ENCODE data around the gene XDH.
A peak's percentile ranks its signal among the peaks of the same experiment; 100 is the strongest.

XDH gene

DNA sequence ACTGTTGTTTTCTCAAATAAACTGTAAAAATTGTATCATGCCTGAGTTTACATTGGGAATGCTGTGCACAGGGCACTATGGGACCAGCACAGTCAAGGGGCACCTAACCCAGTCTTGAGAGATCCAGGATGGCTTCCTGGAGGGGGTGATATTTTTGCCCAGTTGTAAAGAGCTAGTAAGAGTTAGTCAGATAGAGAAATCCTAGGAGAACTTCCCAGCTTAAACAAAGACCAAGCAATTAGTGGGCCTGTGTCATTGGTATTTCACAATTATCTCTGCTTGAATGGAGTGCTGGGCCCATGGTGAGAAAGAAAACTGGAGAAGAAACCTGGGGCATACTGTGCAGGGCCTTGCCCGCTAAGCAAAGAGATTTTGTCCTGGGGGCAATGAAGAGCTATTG lies 12.2 kb downstream of the XDH start:
- no peak for DNase-seq (ENCODE audit: low spot score)

DNA sequence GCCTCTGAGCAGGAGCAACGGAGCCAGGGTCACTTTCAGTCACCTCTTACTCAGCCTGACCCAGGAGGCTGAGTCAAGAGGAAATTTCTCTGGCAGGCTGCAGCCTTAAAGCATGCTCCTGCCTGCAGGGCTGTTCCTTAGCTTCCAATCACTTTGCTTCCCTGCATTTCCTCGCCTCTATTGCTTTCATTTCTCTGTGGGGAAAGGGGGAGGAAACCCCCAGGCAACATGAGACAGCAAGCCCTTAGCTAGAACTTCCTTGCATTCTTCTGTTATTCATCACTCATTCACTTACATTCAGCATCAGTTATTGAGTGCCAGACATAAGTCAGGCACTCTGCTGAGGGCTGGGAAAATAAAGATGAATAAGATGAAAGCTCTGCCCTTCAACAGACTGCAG lies 13.0 kb downstream of the XDH start:
- DNase-seq (ENCODE audit: low spot score): peak; percentile 88

DNA sequence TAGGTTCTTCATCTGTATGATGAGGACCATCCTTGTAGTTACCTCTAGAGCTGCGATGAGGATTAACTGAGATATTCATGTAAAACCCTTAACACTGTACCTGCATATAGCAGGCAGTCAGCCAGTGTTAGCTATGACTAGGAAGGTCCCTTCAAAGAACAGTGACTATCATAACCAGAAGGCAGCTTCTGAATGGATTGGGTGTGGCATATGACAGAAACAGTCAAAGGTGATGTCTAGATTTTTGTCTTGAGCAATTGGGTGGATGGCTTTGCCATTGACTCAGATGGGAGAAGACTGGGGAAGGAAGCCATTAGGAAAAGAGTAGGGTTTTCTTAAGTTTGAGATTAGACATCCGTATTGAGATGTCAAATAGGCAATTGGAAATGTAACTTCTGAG lies 15.7 kb downstream of the XDH start:
- DNase-seq (ENCODE audit: low spot score): no peak

DNA sequence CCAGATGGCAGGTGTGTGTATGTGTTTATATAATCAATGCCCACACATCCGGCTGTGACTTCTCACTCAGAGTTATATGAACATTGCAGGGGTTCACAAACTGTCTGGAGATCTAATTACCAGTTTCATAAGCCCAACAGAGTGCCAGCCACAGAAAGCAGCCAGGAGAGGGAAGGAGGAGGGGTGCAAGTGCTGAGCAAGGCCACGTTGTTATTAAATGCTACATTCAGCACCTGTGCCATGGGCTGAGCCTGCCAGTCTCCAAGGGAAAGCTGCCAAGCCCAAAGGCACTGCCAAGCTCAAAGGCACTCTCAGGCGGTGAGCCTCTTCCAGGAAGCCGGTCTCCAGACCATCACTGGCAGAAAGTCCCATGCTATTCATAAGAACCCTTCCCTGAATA lies 17.4 kb downstream of the XDH start:
- DNase-seq (ENCODE audit: low spot score): no peak

DNA sequence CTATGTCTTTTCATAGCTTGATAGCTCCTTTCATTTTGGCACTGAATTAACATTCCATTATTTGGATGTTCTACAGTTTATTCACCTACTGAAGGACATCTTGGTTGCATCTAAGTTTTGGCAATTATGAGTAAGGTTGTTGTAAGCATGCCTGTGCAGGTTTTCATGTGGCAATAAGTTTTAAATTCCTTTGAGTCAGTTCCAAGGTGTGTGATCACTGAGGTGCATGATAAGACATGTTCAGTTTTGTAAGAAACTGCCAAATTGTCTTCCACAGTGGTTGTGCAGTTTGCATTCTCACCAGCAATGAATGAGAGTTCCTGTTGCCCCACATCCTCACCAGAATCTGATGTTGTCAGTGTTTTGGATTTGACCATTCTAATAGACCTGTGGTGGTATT lies 24.2 kb downstream of the XDH start:
- DNase-seq (ENCODE audit: low spot score): no peak

DNA sequence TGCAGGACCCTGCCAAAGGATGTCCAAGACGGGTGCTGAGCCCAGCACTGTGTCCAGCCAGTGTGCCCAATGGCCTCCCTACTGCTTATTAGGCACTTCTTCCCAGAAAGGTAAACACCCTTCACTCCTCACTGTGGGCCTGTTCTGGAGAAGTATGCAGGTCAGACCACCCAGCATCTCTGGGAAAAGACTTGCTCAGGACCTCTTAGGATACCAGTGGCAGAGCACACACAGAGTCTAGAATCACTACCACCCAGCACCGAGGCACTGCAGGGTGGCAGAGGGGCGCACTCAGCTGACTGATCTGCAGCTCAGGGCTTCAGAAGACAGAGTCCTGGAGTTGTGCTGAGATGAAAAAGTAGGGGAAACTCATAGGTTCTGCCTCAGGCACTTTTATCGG lies 25.8 kb downstream of the XDH start:
- DNase-seq (ENCODE audit: low spot score): no peak

DNA sequence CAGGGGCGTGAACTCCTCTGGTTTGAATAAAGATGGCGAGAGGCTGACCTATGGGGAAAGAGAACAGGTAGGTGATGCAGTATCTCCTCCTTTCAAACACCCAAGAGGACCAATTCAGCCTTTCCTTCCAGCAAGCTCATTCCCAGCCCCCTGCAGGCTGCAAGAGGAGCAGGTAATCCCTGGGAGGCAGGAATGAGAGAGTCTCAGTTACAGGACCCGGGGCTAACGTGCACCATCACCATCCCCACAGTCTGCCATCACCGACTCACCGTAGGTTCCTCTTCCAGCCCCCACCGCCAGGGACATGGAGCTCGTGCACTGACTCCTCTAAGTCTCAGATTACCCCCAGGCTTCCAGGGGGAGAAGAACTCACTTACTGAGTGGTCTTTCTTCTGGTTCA lies 26.7 kb downstream of the XDH start:
- no peak for DNase-seq (ENCODE audit: low spot score)

DNA sequence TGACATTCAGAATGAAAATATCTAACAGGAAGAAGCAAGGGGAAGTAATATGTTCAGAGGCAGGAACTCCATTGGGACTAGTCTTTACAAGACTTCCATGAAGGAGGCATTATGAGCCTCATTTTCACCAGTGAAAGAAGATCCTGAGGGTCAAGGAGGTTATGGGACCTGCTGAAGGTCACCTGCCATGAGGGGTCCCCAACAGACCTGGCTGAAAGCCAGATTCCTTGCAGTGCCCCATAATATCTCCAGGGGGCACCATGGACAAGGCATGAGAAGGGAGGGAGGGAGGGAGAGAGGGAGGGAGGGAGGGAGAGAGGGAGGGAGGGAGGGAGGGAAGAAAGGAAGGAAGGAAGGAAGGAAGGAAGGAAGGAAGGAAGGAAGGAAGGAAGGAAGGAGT lies 27.9 kb downstream of the XDH start:
- no peak for DNase-seq (ENCODE audit: low spot score)

DNA sequence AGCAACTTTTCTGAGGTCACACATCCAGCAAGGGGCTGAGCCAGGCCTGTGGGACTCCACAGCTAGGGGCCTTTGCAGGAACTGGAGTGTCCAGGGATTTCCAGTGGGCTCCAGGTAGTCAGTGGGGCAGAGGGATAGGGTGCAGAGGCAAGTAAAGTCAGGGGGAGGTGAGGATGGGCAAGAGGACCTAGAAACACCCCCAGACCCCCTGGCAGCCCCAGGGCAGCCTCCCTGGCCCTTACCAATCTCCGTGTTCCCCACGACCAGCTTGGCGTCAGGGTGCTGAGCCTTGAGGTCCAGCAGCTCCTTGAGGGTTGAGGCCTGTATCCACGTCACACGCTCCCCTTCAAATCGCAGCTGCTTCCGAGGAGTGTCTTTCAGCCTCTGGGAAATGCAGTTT lies 28.4 kb downstream of the XDH start:
- DNase-seq (ENCODE audit: low spot score): no peak

DNA sequence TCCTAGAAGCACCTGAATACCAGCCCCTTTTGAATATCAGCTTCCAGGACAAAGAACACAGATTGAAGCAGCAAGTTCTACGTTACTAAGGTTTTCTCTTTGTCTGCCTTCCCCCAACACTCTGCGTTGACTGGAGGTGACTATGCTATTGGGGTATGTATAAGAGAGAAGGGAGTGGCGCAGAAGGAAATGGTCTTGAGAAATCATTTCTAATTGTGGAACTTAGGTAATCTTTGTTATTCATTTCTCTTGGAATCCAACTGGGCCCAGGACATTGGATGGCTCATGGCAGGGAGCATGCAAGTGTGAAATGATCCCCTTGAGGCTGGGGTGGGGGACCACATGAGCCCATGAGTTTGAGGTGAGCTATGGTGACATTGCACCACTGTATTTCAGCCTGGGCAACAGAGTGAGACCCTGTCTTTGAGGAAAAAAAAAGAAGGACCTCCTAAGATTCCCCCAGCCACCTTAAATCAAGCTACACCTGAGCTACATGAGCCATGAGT lies 29.7 kb downstream of the XDH start:
- peak; percentile 86 for DNase-seq (ENCODE audit: low spot score)

DNA sequence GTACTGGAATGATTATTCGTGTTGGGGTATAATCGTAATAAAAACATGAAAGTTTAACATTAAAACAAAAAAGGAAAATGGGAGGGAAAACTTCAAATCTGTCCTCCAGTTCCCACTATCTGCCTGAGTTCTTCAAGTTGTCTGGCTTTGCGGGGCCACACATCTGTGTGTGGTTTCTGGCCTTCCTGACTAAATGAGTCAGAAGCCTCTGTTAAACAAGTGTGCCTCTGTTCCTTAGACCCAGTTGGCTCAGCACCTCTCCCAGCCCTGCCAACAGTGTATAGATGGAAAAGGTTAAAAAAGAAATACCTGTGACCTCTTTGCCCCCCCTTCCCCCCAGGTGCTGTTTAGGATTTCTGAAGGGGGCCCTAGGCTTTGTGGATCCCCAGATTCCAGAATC lies 30.2 kb downstream of the XDH start:
- DNase-seq (ENCODE audit: low spot score): peak; percentile 85

DNA sequence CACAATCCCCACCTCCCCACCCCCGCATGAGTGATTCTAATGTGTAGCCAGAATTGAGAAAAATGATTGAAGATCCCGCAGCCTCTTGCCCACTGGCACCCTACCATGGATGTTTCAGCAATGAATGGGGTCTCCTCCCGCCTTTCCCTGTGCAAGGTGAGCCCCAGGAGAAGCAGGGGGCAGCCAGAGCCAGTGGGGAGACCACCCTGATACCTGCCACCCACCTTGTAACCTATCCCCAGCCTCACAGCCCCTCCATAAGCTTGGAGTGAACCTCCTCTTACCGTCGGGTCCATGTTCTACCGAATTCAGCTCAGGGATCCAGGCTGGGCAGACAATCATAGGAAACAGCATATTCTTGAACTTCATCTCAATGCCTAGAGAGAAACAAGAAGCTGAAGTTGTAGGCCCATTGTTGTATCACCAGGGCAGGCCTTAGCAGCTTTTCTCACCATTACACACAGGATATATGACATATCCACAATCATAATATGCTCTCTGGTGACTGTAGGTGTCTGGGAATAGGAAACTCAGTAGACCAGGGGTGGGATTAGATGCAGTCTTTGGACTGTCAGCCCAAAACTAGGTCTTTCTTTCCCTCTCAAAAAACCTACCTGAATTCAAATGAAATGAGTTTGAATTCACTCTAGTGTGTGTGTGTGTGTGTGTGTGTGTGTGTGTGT lies 30.9 kb downstream of the XDH start:
- no peak for DNase-seq (ENCODE audit: low spot score)

DNA sequence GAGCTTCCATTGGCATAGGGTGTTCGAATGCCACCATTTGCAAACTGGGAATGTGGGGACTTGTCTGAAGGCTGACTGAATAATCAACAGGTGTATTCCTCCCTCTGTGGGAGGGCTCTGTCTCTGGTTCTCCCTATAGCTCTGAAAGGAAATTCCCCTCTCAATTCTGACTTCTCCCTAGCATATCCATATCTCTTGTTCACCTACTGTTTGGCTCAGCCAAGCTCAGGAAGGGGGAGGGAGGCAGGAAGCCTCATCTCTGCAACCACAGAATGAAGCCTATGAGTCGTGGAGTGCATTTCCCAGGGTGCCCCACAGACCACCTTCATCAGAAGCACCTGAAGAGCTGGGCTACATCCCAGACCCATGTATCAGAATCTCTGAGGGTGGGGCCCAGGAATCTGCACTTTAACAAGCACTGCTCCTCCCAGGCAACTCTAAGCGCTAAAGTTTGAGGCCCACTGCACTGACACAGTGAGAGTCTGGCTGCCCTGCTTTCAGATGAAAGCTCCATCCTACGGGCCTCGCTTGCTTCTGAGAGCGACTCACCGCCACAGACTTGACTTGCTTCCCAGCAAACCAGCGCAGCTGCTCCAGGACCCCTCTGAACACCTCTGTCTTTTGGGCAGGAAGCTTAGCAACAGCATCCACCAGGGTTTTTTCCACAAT lies 32.0 kb downstream of the XDH start:
- no peak for DNase-seq (ENCODE audit: low spot score)

DNA sequence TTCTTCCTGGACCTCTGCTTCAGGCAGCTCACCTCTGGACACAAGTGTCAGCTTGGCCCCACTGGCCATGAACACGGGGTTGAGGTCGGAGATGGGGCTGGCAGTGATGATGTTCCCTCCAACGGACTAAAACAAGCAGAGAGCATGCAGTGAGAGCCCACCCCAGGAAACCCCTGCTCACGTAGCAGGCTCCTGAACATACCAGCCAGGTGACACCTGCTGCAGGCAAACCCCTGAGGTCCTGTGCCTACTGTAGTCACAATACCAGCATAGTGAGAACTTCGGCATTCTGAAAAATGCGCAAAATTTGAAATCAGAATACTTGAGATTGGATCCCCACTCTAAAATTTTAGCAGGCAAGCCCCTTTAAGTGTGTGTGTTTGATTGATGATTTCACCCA lies 32.9 kb downstream of the XDH start:
- DNase-seq (ENCODE audit: low spot score): no peak

DNA sequence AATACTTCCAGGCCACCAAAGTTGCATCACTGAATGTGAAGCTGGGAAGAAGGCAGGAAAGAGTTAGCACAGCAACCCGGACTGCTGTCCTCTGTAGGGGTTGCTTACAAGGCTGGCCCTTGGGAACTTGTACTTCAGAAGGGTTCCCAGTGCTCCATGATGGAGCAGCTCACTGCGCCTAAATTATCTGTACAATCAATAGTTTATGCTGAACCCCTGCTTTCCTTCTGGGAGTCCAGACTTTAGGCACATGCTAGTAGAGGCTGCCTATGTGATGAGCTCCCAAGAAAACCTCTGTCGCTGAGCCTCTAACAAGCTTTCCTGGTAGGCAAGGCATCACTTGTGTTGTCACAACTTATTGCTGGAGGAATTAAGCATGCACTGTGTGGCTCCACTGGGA lies 34.3 kb downstream of the XDH start:
- DNase-seq (ENCODE audit: low spot score): no peak

DNA sequence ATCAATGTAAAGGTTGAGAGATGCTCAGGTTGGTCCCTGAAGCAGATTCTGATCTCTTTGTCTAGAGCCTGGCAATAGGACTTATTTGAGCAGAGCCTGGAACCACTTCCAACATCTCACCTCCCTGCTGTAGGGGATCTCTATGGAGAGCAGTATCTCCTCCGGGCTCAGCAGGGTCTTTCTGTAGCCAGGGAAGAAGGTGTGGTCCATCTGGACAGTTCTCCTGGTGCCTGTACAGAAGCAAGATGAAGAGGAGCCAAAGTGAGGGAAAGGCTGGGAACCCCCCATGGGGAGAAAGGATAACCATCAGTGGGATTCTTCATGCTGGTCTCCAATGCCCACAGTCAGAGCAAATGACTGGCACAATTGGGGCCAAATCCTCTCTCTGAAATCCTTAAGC lies 34.8 kb downstream of the XDH start:
- DNase-seq (ENCODE audit: low spot score): no peak

DNA sequence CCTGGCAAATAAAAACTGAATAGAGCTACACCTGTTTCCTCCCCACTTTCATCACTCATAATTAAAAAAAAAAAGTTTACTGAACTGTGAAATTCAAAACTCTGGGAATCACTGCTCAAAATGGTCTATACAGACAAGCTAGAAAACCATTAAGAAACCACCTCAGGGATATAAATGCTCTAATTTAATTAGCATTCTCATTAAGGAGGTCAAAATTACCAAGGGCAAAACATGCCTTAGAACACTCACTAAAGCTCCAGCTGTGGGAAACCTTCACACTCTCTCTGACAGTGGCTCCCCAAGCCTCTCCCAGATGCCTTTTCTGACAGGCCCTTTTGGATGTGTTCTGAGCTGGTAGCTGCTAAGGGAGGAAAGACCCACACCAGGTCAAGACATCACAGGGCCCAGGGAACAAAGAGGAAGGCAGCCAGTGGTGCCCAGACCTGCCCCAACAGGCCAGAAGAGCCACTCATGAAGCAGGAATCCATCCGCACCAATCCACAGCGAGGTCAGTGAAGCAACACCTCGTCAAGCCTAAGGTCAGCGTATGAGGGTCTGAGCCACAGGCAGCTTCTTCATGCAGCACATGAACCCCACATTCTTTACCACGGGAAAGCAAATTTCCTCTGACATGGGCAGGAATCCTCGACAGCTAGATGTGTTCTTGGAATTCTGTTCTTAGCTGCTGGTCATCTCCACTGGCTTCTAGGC lies 35.6 kb downstream of the XDH start:
- no peak for DNase-seq (ENCODE audit: low spot score)

DNA sequence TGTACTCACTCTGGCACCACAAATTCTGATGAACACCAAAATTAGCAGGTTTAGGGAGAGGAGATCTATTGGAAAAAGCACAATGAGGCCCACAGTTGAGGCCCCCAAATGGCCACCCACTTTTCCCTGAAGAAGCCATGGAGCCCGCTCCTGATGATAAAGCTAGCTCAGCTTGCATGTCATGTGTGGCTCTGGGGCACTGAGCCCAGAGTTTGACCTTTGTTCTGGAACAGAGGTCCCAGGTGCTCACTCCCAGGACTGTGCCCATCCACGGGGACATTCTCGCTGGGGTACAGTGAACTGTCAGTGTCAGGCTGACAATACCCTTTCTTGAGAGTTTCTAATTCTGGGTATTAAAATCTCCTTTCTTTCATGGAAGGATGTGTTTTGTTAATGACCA lies 36.2 kb downstream of the XDH start:
- no peak for DNase-seq (ENCODE audit: low spot score)

DNA sequence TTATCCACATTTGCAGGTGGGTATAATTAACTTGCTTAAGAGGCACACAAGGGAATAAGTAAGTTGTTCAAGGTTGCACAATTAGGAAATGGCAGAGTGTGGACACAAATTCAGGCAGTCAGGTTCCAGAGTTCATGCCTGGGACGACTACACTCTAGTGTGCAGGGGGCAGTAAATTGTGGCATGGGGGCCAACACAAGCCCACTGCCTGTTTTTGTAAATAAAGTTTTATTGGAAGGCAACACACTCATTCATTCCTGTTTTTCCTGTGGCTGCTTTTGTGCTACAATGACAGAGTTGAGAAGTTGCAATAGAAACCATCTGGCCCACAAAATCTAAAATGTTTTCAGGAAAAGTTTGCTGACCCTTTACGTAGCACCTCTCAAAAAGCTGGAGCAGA lies 41.4 kb downstream of the XDH start:
- DNase-seq (ENCODE audit: low spot score): no peak

DNA sequence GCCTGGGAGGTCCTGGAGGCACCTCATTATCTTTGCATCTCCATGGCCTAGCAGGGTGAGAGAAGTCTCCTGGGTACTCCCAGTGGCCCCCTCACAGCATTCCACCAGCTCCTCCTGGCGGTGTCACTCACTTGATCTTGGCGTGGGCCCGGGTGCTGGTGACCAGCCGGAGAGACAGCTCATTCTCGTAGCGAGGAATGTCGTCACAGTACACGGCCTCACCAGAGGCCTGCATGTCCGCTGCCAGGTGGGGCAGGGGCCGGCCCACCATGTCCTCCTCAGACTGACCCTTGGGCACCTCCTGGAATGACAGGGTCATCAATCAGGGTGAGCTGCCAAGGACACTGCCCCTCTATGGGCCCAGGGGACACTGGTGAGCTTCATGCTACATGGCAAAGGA lies 42.4 kb downstream of the XDH start:
- no peak for DNase-seq (ENCODE audit: low spot score)

DNA sequence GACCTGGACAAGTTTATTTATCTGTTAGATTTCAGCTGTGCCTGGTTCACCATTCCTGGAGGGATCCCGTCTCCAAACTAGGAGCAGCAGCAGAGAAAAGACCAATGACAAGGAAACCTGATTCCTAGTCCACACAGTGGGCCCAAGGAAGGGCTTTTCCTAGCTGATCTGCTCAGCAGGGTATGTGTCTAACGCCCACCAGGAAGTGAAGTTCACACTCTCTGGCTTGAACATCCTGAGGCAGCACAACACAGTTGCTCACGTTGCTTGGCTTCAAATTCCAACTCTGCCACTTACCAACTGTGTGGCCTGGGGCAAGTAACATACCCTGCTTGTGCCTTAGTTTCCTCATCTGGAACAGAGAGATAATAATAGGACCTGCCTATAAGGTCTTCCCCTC lies 42.9 kb downstream of the XDH start:
- no peak for DNase-seq (ENCODE audit: low spot score)

DNA sequence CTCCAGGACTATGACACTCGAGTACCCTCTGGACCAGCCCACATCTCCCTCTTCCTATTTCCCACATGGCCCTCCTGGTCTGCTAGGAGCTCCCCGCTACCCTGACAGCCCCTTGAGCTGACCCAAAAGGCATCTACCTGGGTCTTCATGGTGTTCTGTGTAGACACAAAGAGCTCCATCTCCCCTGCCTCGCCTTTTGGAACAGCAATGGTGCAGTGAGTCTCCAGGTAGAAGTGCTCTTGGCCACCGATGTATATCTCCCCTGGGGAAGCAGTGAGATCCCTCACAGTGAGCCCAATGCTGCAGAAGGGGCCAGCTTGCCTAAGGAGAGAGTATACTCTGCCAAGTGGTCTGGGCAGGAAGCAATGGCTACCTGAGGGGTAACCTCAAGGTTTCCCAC lies 47.8 kb downstream of the XDH start:
- no peak for DNase-seq (ENCODE audit: low spot score)

DNA sequence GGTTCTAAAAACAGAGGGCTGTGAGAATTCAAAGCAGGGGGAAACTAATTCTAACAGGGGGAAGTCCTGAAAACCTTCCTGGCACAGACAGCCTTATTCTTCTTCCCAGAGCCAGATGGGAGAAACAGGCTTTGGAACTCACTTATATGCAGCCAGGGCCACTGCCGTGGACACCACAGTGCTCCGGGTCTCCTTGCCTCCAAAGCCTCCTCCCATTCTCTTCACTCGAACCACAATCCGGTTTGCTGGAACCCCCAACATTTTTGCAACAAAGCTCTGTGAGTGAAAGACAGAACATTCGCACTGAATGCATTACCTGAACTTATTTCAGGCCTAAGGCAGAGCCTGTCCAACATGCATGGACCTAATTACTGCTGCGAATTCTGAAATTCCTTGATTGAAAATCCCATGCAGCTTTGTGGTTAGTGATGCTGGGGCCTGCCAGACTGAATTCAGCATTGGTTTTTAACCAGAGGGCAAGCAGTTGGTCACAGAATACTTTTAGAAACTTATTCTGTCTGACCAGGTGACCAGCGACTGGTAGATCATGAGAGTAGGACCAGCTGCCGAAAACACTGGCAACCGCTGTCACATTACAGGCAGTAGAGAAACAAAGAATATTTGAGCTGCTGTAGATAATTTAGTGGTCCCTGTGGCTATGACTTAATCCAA lies 48.6 kb downstream of the XDH start:
- DNase-seq (ENCODE audit: low spot score): no peak
